H9 (cell line): ENCODE measurements around the gene COQ8A. TPM values are rescaled to one million over a fixed set of nuclear protein-coding genes. Genes with fewer than 3 reads are reported as not detected.
A peak's percentile ranks its signal among the peaks of the same experiment; 100 is the strongest.

ENCODE experiments used
- DNase-seq: peaks from one replicate; pipeline ENCODE4 v3.0.0-alpha.2; 2017
- H2AFZ ChIP-seq: one replicate; pipeline ENCODE4 v1.6.1; 2013; ENCODE audit warnings: mild to moderate bottlenecking, low read length, control low read depth, moderate library complexity
- H2AK5ac ChIP-seq: 2 replicates; pipeline ENCODE4 v1.6.1; 2013; ENCODE audit warnings: low read length, control low read depth, mixed read lengths; ENCODE audit not compliant: insufficient read length
- H2BK120ac ChIP-seq: one replicate; pipeline ENCODE4 v1.6.1; 2013; ENCODE audit warnings: low read depth, mild to moderate bottlenecking, low read length, control low read depth, inconsistent platforms; ENCODE audit not compliant: poor library complexity, severe bottlenecking
- H2BK12ac ChIP-seq: 2 replicates; pipeline ENCODE4 v1.6.1; 2013; ENCODE audit warnings: low read length, control low read depth, mixed read lengths, low read depth; ENCODE audit not compliant: insufficient read length
- H2BK15ac ChIP-seq: 2 replicates; pipeline ENCODE4 v1.6.1; 2013; ENCODE audit warnings: low read depth, low read length, control low read depth
- H2BK20ac ChIP-seq: one replicate; pipeline ENCODE4 v1.6.1; 2013; ENCODE audit warnings: low read depth, mild to moderate bottlenecking, low read length, control low read depth, inconsistent platforms; ENCODE audit not compliant: poor library complexity, severe bottlenecking
- H2BK5ac ChIP-seq: 2 replicates; pipeline ENCODE4 v1.6.1; 2013; ENCODE audit warnings: low read length, control low read depth, mixed read lengths; ENCODE audit not compliant: insufficient read length
- H3K14ac ChIP-seq: 2 replicates; pipeline ENCODE4 v1.6.1; 2013; ENCODE audit warnings: low read length, control low read depth; ENCODE audit not compliant: insufficient read depth
- H3K18ac ChIP-seq: 2 replicates; pipeline ENCODE4 v1.6.1; 2013; ENCODE audit warnings: low read depth, mild to moderate bottlenecking, mixed read lengths, low read length, control low read depth; ENCODE audit not compliant: insufficient read length
- H3K23ac ChIP-seq: 2 replicates; pipeline ENCODE4 v1.6.1; 2013; ENCODE audit warnings: low read length, control low read depth, mixed read lengths, low read depth; ENCODE audit not compliant: insufficient read length
- H3K23me2 ChIP-seq: 2 replicates; pipeline ENCODE4 v1.6.1; 2013; ENCODE audit warnings: low read depth, mild to moderate bottlenecking, mixed read lengths, low read length, control low read depth; ENCODE audit not compliant: insufficient read length, poor library complexity, severe bottlenecking
- H3K27ac ChIP-seq: 2 replicates; pipeline ENCODE4 v1.5.1; 2013; ENCODE audit warnings: low read length, control low read depth, mixed read lengths, low read depth; ENCODE audit not compliant: insufficient read length
- H3K27me3 ChIP-seq: 2 replicates; pipeline ENCODE4 v1.6.1; 2013; ENCODE audit warnings: low read length, control low read depth, inconsistent platforms; ENCODE audit not compliant: insufficient read depth
- H3K4ac ChIP-seq: 2 replicates; pipeline ENCODE4 v1.6.1; 2013; ENCODE audit warnings: low read depth, mild to moderate bottlenecking, control low read depth, inconsistent platforms, low read length, moderate library complexity
- H3K4me1 ChIP-seq: 2 replicates; pipeline ENCODE4 v1.6.1; 2013; ENCODE audit warnings: low read length, control low read depth, inconsistent platforms; ENCODE audit not compliant: insufficient read depth
- H3K4me2 ChIP-seq: 2 replicates; pipeline ENCODE4 v1.6.1; 2013; ENCODE audit warnings: low read length, control low read depth, mixed read lengths; ENCODE audit not compliant: insufficient read length, insufficient read depth
- H3K56ac ChIP-seq: 2 replicates; pipeline ENCODE4 v1.6.1; 2013; ENCODE audit warnings: low read depth, mild to moderate bottlenecking, mixed read lengths, low read length, control low read depth; ENCODE audit not compliant: insufficient read length
- H3K79me1 ChIP-seq: 2 replicates; pipeline ENCODE4 v1.6.1; 2013; ENCODE audit warnings: low read depth, mild to moderate bottlenecking, moderate library complexity, low read length, control low read depth, inconsistent platforms; ENCODE audit not compliant: insufficient read depth, poor library complexity, severe bottlenecking
- H3K79me2 ChIP-seq: 2 replicates; pipeline ENCODE4 v1.6.1; 2013; ENCODE audit warnings: low read length, control low read depth, inconsistent platforms; ENCODE audit not compliant: insufficient read depth
- H3K9ac ChIP-seq: 2 replicates; pipeline ENCODE4 v1.6.1; 2013; ENCODE audit warnings: low read length, control low read depth, mixed read lengths; ENCODE audit not compliant: insufficient read length; ENCODE audit errors: extremely low read depth
- H3K9me3 ChIP-seq: one replicate; pipeline ENCODE4 v1.6.1; 2013; ENCODE audit warnings: low read depth, low read length, inconsistent platforms; ENCODE audit not compliant: control insufficient read depth
- H3T11ph ChIP-seq: one replicate; pipeline ENCODE4 v1.6.1; 2013; ENCODE audit warnings: mild to moderate bottlenecking, low read length, control low read depth, inconsistent platforms
- H4K20me1 ChIP-seq: one replicate; pipeline ENCODE4 v1.6.1; 2013; ENCODE audit not compliant: control insufficient read depth, insufficient read length, insufficient read depth
- H4K5ac ChIP-seq: 2 replicates; pipeline ENCODE4 v1.6.1; 2013; ENCODE audit warnings: low read depth, mild to moderate bottlenecking, mixed read lengths, low read length, control low read depth; ENCODE audit not compliant: insufficient read length
- H4K8ac ChIP-seq: replicated peaks from 2 replicates; pipeline ENCODE4 v1.6.1; 2013; ENCODE audit warnings: low read length, control low read depth, mixed read lengths, low read depth; ENCODE audit not compliant: insufficient read length
- H4K91ac ChIP-seq: 2 replicates; pipeline ENCODE4 v1.6.1; 2013; ENCODE audit warnings: low read depth, mild to moderate bottlenecking, moderate library complexity, mixed read lengths, low read length, control low read depth; ENCODE audit not compliant: insufficient read length
- H3K27ac Mint-ChIP-seq, 3 experiments: 2 replicates in 2 of 3; 3 replicates in 1 of 3; pipeline ENCODE4 v1.8.0; 2020 to 2021; ENCODE audit warnings: mixed read lengths in 3 of 3, mild to moderate bottlenecking in 1 of 3, moderate library complexity in 1 of 3
- H3K27me3 Mint-ChIP-seq: 2 replicates; pipeline ENCODE4 v1.8.0; 2021; ENCODE audit warnings: low read depth, mild to moderate bottlenecking, moderate library complexity, mixed read lengths
- H3K36me3 Mint-ChIP-seq, 3 experiments: 2 replicates in 2 of 3; 3 replicates in 1 of 3; pipeline ENCODE4 v1.8.0; 2020 to 2021; ENCODE audit warnings: low read depth in 3 of 3, mixed read lengths in 3 of 3; ENCODE audit not compliant: insufficient read depth in 1 of 3
- H3K4me1 Mint-ChIP-seq, 2 experiments: 2 replicates each; pipeline ENCODE4 v1.8.0; 2020; ENCODE audit warnings: mixed read lengths in 2 of 2
- H3K4me3 Mint-ChIP-seq, 2 experiments: 2 replicates in 1 of 2; 3 replicates in 1 of 2; pipeline ENCODE4 v1.8.0; 2020 to 2021; ENCODE audit warnings: mild to moderate bottlenecking in 2 of 2, mixed read lengths in 2 of 2, moderate library complexity in 1 of 2
- H3K9me3 Mint-ChIP-seq, 2 experiments: 2 replicates in 1 of 2; 3 replicates in 1 of 2; pipeline ENCODE4 v1.8.0; 2020; ENCODE audit warnings: mild to moderate bottlenecking in 2 of 2, mixed read lengths in 2 of 2, moderate library complexity in 1 of 2
- WGBS: extraction: QIAGEN DNeasy Blood & Tissue Kit; methylation state at CpG from one replicate; pipeline ENCODE4 v1.1.7; 2013; ENCODE audit warnings: missing lambda C conversion rate, low lambda C conversion rate, mixed read lengths; ENCODE audit not compliant: insufficient read length; ENCODE audit errors: extremely low coverage; 5-methylcytosine and 5-hydroxymethylcytosine counted together
- total RNA-seq: library from RNA; stranded (reverse); gene quantifications from 2 replicates; pipeline ENCODE4 v1.2.1, GENCODE V29; 2021
- TF ChIP-seq, protein P1 (sequence below): fragments of 200-600 bp; sonication (generic); conservative IDR thresholded peaks from 3 replicates; pipeline ENCODE4 v1.8.0; 2021; ENCODE audit warnings: antibody characterized with exemption, mild to moderate bottlenecking

The COQ8A gene
- total RNA-seq, 1 experiment from 2014 or later, result 26.0 TPM

DNA sequence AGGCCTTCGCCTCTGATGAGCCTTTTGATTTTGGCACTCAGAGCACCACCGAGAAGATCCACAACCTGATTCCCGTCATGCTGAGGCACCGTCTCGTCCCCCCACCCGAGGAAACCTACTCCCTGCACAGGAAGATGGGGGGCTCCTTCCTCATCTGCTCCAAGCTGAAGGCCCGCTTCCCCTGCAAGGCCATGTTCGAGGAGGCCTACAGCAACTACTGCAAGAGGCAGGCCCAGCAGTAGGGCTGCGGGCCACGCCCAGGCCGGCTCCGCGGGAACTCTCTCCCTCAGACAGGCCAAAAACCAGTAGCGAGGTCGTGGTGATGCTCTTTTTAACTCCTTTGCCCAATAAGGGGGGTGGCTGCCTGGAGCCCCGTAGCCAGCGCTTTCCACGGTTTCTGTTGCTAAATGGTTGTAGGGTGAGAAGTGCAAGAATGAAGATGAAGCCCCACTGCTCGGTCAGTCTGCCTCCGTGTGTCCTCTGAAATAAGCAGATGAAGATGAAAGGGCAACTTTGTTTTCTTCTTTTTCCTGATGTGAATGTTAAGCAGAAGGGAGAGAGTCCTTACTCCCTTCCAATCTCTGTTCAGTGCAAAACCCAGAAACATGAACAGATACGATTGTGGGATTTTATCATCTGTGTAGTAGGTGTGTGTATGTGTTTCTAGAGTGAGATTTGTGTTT is 46.5 kb downstream of the COQ8A start:
- Mint-ChIP-seq H3K9me3 (no peaks in the 10 kb centered on the region), H3K27ac (peak overlapping the region in 2 of 3 experiments; percentile 8 to 39; a peak in 3 of 7 replicates), H3K27me3 (no peaks in the 10 kb centered on the region), H3K4me1 (peaks cover 14 to 38% of the 10 kb centered on the region in 2 experiments), H3K36me3 (peaks cover 7 to 24% (median 21%) of the 10 kb centered on the region in 3 experiments), H3K4me3 (no peak overlapping the region; a peak in 1 of 5 replicates)
- H3K56ac ChIP-seq, result no peak overlapping the region
- H3K9ac ChIP-seq, result no peak overlapping the region
- H4K5ac ChIP-seq, result no peak overlapping the region
- no peak overlapping the region for H3K23ac ChIP-seq
- no peaks in the 10 kb centered on the region for H3K79me1 ChIP-seq
- no peak overlapping the region for H3K18ac ChIP-seq
- no peak overlapping the region for H3T11ph ChIP-seq
- H2BK120ac ChIP-seq, result no peak overlapping the region
- H3K14ac ChIP-seq, result no peak overlapping the region; the same call in 1 of the 2 replicates
- H3K23me2 ChIP-seq, result no peaks in the 10 kb centered on the region
- H2BK20ac ChIP-seq, result no peak overlapping the region
- H2AK5ac ChIP-seq, result no peak overlapping the region
- H2AFZ ChIP-seq, result no peak overlapping the region
- H3K79me2 ChIP-seq, result no peaks in the 10 kb centered on the region
- H3K27ac ChIP-seq, result no peak overlapping the region
- no CpG with 5 or more reads among the region's 21 CpGs for WGBS
- no peak overlapping the region for H2BK12ac ChIP-seq
- TF ChIP-seq, protein P1, sequence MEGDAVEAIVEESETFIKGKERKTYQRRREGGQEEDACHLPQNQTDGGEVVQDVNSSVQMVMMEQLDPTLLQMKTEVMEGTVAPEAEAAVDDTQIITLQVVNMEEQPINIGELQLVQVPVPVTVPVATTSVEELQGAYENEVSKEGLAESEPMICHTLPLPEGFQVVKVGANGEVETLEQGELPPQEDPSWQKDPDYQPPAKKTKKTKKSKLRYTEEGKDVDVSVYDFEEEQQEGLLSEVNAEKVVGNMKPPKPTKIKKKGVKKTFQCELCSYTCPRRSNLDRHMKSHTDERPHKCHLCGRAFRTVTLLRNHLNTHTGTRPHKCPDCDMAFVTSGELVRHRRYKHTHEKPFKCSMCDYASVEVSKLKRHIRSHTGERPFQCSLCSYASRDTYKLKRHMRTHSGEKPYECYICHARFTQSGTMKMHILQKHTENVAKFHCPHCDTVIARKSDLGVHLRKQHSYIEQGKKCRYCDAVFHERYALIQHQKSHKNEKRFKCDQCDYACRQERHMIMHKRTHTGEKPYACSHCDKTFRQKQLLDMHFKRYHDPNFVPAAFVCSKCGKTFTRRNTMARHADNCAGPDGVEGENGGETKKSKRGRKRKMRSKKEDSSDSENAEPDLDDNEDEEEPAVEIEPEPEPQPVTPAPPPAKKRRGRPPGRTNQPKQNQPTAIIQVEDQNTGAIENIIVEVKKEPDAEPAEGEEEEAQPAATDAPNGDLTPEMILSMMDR, result no peak
- no peaks in the 10 kb centered on the region for H4K20me1 ChIP-seq
- peak; percentile 26 for DNase-seq
- H3K9me3 ChIP-seq, result no peaks in the 10 kb centered on the region
- H3K4me2 ChIP-seq, result no peak overlapping the region
- no peak overlapping the region for H4K91ac ChIP-seq
- no peak overlapping the region for H2BK5ac ChIP-seq
- no peak overlapping the region for H2BK15ac ChIP-seq
- H3K4me1 ChIP-seq, result no peaks in the 10 kb centered on the region
- no peak overlapping the region for H3K4ac ChIP-seq
- no peak overlapping the region for H4K8ac ChIP-seq
- H3K27me3 ChIP-seq, result no peaks in the 10 kb centered on the region
